WTC11 (cell line): ENCODE measurements around the gene SMIM22. TPM values are rescaled to one million over a fixed set of nuclear protein-coding genes. Genes with fewer than 3 reads are reported as not detected.
A peak's percentile ranks its signal among the peaks of the same experiment; 100 is the strongest.

Experiments
- ATAC-seq: fragments of 200-7000 bp; cut with Tn5 transposase; 2 replicates; pipeline ENCODE4 v1.10.0; 2021; ENCODE audit warnings: mild to moderate bottlenecking, moderate library complexity
- CTCF ChIA-PET: fragments of 300-600 bp; sonication (Branson Sonifier 250); formaldehyde crosslinking; loops from one replicate; lab custom pipeline; 2021; ENCODE audit warnings: antibody characterized with exemption; lab: Charles Lee
- POLR2A ChIA-PET: fragments of 350-600 bp; sonication (Branson Sonifier 250); formaldehyde crosslinking; loops from one replicate; lab custom pipeline; 2021; ENCODE audit warnings: antibody characterized with exemption; lab: Charles Lee
- DNase-seq: peaks from one replicate; pipeline ENCODE4 v3.0.0; 2021; ENCODE audit warnings: low spot score
- H3K27ac Mint-ChIP-seq: 2 replicates; pipeline ENCODE4 v1.8.0; 2021; ENCODE audit warnings: mixed read lengths
- H3K27me3 Mint-ChIP-seq: 2 replicates; pipeline ENCODE4 v1.8.0; 2021; ENCODE audit warnings: low read depth, mild to moderate bottlenecking, moderate library complexity, mixed read lengths
- H3K36me3 Mint-ChIP-seq: 2 replicates; pipeline ENCODE4 v1.8.0; 2021; ENCODE audit warnings: mixed read lengths
- H3K4me1 Mint-ChIP-seq: 2 replicates; pipeline ENCODE4 v1.8.0; 2022; ENCODE audit warnings: mixed read lengths
- H3K4me3 Mint-ChIP-seq: 2 replicates; pipeline ENCODE4 v1.8.0; 2021; ENCODE audit warnings: mild to moderate bottlenecking, moderate library complexity, mixed read lengths
- H3K9me3 Mint-ChIP-seq: 2 replicates; pipeline ENCODE4 v1.8.0; 2021; ENCODE audit warnings: mixed read lengths
- ATF1 ChIP-seq: sonication (generic); formaldehyde crosslinking; IDR thresholded peaks from 2 replicates; pipeline ENCODE4 v1.8.1; 2023; ENCODE audit warnings: mild to moderate bottlenecking, moderate library complexity, missing genetic modification reagents
- ATF6 ChIP-seq: sonication (generic); formaldehyde crosslinking; IDR thresholded peaks from 2 replicates; pipeline ENCODE4 v1.8.1; 2023; ENCODE audit warnings: mild to moderate bottlenecking, missing genetic modification reagents
- E2F4 ChIP-seq: sonication (generic); formaldehyde crosslinking; IDR thresholded peaks from 2 replicates; pipeline ENCODE4 v1.8.1; 2022; ENCODE audit warnings: low read depth, mild to moderate bottlenecking, moderate library complexity, missing genetic modification reagents, borderline replicate concordance
- EMX1 ChIP-seq: fragments of 250-450 bp; sonication (Bioruptor Pico); IDR thresholded peaks from 2 replicates; pipeline ENCODE4 v1.8.0; 2021; ENCODE audit warnings: mild to moderate bottlenecking
- GRHL2 ChIP-seq: fragments of 250-450 bp; sonication (Bioruptor Pico); IDR thresholded peaks from 2 replicates; pipeline ENCODE4 v1.8.0; 2022; ENCODE audit warnings: mild to moderate bottlenecking, moderate library complexity; ENCODE audit not compliant: insufficient replicate concordance, severe bottlenecking
- GTF2I ChIP-seq: fragments of 250-450 bp; sonication (Bioruptor Pico); conservative IDR thresholded peaks from 2 replicates; pipeline ENCODE4 v1.4.0; 2021; ENCODE audit warnings: mild to moderate bottlenecking
- IRF1 ChIP-seq: sonication (generic); formaldehyde crosslinking; IDR thresholded peaks from 2 replicates; pipeline ENCODE4 v1.8.0; 2023; ENCODE audit warnings: missing genetic modification reagents
- MAX ChIP-seq: sonication (generic); formaldehyde crosslinking; IDR thresholded peaks from 2 replicates; pipeline ENCODE4 v1.8.0; 2022; ENCODE audit warnings: mild to moderate bottlenecking, missing genetic modification reagents
- NFATC4 ChIP-seq: fragments of 250-450 bp; sonication (Bioruptor Pico); IDR thresholded peaks from 2 replicates; pipeline ENCODE4 v1.9.0; 2021; ENCODE audit warnings: mild to moderate bottlenecking
- NFE2L1 ChIP-seq: sonication (generic); formaldehyde crosslinking; IDR thresholded peaks from 2 replicates; pipeline ENCODE4 v1.8.1; 2023; ENCODE audit warnings: missing genetic modification reagents
- RORB ChIP-seq: fragments of 250-450 bp; sonication (Bioruptor Pico); IDR thresholded peaks from 2 replicates; pipeline ENCODE4 v1.9.0; 2021; ENCODE audit warnings: mild to moderate bottlenecking
- SMAD3 ChIP-seq: sonication (generic); formaldehyde crosslinking; IDR thresholded peaks from 2 replicates; pipeline ENCODE4 v1.8.0; 2022; ENCODE audit warnings: missing genetic modification reagents, mild to moderate bottlenecking, borderline replicate concordance
- SP1 ChIP-seq: sonication (generic); formaldehyde crosslinking; conservative IDR thresholded peaks from 2 replicates; pipeline ENCODE4 v1.8.1; 2022; ENCODE audit warnings: missing genetic modification reagents
- STAT6 ChIP-seq: sonication (generic); formaldehyde crosslinking; conservative IDR thresholded peaks from 2 replicates; pipeline ENCODE4 v1.8.1; 2023; ENCODE audit warnings: mild to moderate bottlenecking, low read depth, missing genetic modification reagents, moderate library complexity
- TEAD1 ChIP-seq: sonication (generic); formaldehyde crosslinking; IDR thresholded peaks from 2 replicates; pipeline ENCODE4 v1.8.0; 2022; ENCODE audit warnings: mild to moderate bottlenecking, missing genetic modification reagents
- ZNF121 ChIP-seq: sonication (generic); formaldehyde crosslinking; IDR thresholded peaks from 2 replicates; pipeline ENCODE4 v1.8.0; 2023; ENCODE audit warnings: missing genetic modification reagents
- ZNF317 ChIP-seq: sonication (generic); formaldehyde crosslinking; IDR thresholded peaks from 2 replicates; pipeline ENCODE4 v1.8.1; 2023; ENCODE audit warnings: low read depth, mild to moderate bottlenecking, moderate library complexity, missing genetic modification reagents, borderline replicate concordance
- ZNF671 ChIP-seq: fragments of 250-450 bp; sonication (Bioruptor Pico); IDR thresholded peaks from 2 replicates; pipeline ENCODE4 v1.8.0; 2021; ENCODE audit warnings: mild to moderate bottlenecking
- total RNA-seq: library from RNA; stranded (reverse); gene quantifications from 3 replicates; pipeline ENCODE4 v1.2.3, GENCODE V29; 2021
- TF ChIP-seq, protein P1 (sequence below): sonication (generic); formaldehyde crosslinking; IDR thresholded peaks from 2 replicates; pipeline ENCODE4 v1.8.1; 2022; ENCODE audit warnings: mild to moderate bottlenecking, moderate library complexity, missing genetic modification reagents
- TF ChIP-seq, protein P2 (sequence below): fragments of 250-450 bp; sonication (Bioruptor Pico); IDR thresholded peaks from 2 replicates; pipeline ENCODE4 v1.8.0; 2021; ENCODE audit warnings: mild to moderate bottlenecking

Gene SMIM22
- total RNA-seq, 1 experiment from 2014 or later, result not detected

GRCh38 chr16:4803898-4804762 is 9.0 kb downstream of the SMIM22 start (continued):
- TF ChIP-seq RORB (CRISPR knock-in tag) (no peak), ATF6 (CRISPR knock-in tag) (no peak)
- TF ChIP-seq, all 79 proteins: peak for 0

DNA sequence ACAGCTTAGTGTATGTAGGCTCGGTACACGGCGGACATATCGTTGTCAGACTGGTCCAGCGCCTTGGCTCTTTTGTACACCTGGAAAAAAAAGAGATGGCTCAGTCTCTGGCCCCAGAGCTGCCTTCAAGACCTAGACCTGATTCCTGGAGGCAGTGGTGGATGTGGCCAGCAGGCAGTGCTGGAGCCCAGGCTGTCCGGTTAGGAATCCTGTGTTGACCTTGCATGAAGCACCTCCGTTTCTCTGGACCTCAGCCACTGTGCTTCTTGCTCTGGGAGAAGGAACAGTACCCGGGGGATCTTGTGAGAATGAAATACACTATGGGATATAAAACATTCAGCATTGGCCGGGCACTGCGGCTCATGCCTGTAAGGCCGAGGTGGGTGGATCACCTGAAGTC is 10.1 kb downstream of the SMIM22 start:
- ChIA-PET POLR2A (interaction anchor here (0.5 to 0.6 kb wide), 2 partner anchors 112 to 236 kb away, joined by 3 read pairs; partner anchors contain the start of gene NUDT16L1), CTCF (no interaction called here)
- DNase-seq (no peak), ATAC-seq (no peak)
- no peak for TF ChIP-seq ZNF671 (CRISPR knock-in tag)
- TF ChIP-seq, protein P1, sequence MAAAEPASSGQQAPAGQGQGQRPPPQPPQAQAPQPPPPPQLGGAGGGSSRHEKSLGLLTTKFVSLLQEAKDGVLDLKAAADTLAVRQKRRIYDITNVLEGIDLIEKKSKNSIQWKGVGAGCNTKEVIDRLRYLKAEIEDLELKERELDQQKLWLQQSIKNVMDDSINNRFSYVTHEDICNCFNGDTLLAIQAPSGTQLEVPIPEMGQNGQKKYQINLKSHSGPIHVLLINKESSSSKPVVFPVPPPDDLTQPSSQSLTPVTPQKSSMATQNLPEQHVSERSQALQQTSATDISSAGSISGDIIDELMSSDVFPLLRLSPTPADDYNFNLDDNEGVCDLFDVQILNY (CRISPR knock-in tag), result no peak
- no peak for TF ChIP-seq ATF1 (CRISPR knock-in tag)
- no peak for TF ChIP-seq SP1
- TF ChIP-seq IRF1, result no peak
- no peak for TF ChIP-seq GTF2I (CRISPR knock-in tag)
- no peak for TF ChIP-seq EMX1 (CRISPR knock-in tag)
- no peak for TF ChIP-seq TEAD1 (CRISPR knock-in tag)
- no peak for TF ChIP-seq MAX
- no peak for TF ChIP-seq GRHL2
- no peak for TF ChIP-seq ZNF317 (CRISPR knock-in tag)
- no peak for TF ChIP-seq NFATC4
- no peak for TF ChIP-seq E2F4
- TF ChIP-seq ZNF121 (CRISPR knock-in tag), result no peak
- H3K27me3 Mint-ChIP-seq, result no peaks in the 10 kb centered on the region
- no peak overlapping the region for H3K4me3 Mint-ChIP-seq
- peaks cover 18% of the 10 kb centered on the region for H3K4me1 Mint-ChIP-seq
- no peaks in the 10 kb centered on the region for H3K9me3 Mint-ChIP-seq
- H3K27ac Mint-ChIP-seq, result no peak overlapping the region
- peaks cover 23% of the 10 kb centered on the region for H3K36me3 Mint-ChIP-seq

DNA sequence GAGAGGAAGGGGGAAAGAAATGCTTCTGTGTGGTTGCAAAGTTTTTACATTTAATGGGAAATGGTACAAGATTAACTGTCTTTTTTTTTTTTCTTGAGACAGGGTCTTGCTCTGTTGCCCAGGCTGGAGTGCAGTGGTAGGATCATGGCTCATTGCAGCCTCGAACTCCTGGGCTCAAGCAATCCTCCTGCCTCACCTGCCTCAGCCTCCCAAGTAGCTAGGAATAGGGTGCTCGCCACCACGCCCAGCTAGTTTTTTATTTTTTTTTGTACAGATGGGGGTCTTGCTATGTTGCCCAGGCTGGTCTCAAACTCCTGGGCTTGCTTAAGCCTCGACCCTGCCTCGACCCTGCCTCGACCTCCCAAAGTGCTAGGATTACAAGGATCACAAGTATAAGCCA is 11.1 kb downstream of the SMIM22 start:
- Mint-ChIP-seq H3K27me3 (no peaks in the 10 kb centered on the region), H3K36me3 (peaks cover 25% of the 10 kb centered on the region), H3K27ac (no peak overlapping the region), H3K4me1 (peaks cover 10% of the 10 kb centered on the region), H3K4me3 (no peak overlapping the region), H3K9me3 (no peaks in the 10 kb centered on the region)
- CTCF ChIA-PET, result interaction anchor here (0.7 to 1.2 kb wide), 2 partner anchors 78 to 98 kb away, joined by 3 read pairs; no protein-coding TSS in a partner anchor
- POLR2A ChIA-PET, result no interaction called here
- ATAC-seq, result no peak
- no peak for DNase-seq
- TF ChIP-seq GTF2I (CRISPR knock-in tag), result peak; percentile 47; the same call in 1 of the 2 replicates
- TF ChIP-seq, protein P1 (CRISPR knock-in tag), result no peak
- no peak for TF ChIP-seq STAT6
- TF ChIP-seq, protein P2, sequence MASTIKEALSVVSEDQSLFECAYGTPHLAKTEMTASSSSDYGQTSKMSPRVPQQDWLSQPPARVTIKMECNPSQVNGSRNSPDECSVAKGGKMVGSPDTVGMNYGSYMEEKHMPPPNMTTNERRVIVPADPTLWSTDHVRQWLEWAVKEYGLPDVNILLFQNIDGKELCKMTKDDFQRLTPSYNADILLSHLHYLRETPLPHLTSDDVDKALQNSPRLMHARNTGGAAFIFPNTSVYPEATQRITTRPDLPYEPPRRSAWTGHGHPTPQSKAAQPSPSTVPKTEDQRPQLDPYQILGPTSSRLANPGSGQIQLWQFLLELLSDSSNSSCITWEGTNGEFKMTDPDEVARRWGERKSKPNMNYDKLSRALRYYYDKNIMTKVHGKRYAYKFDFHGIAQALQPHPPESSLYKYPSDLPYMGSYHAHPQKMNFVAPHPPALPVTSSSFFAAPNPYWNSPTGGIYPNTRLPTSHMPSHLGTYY, result no peak
- no peak for TF ChIP-seq SMAD3 (CRISPR knock-in tag)
- no peak for TF ChIP-seq NFE2L1 (CRISPR knock-in tag)
- TF ChIP-seq GRHL2, result no peak
